ENCODE data around the gene NOLC1. TPM values are rescaled to one million over a fixed set of nuclear protein-coding genes. Genes with fewer than 3 reads are reported as not detected.

NOLC1 gene
- total and polyA plus RNA-seq, 7 experiments from 2014 or later: 45.1 to 98.5 (median 58.8) TPM

DNA sequence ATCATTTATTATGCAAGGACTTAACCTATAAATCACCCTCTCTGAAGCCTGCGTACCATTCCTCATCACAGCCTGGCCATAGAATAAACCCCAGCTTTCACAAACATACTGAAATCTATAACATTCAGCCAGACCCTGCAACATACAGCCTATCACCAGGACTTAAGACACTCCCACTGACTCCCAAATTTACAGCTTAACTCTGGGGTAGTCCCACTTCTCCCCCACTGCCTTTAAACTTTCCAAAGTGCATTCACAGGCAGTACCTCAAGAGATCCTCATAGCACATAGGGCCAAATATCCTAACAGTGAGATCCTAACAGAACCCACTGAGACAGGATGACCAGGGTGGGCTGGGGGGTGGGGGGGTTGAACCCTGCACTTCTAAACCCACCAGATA is 35.5 kb upstream of the NOLC1 start:
- H3K4me3 Mint-ChIP-seq: peak overlapping the region; percentile 84 to 97 (median 92)
- peak overlapping the region; percentile 90 for H3K4me3 ChIP-seq (ENCODE audit: low read length)

DNA sequence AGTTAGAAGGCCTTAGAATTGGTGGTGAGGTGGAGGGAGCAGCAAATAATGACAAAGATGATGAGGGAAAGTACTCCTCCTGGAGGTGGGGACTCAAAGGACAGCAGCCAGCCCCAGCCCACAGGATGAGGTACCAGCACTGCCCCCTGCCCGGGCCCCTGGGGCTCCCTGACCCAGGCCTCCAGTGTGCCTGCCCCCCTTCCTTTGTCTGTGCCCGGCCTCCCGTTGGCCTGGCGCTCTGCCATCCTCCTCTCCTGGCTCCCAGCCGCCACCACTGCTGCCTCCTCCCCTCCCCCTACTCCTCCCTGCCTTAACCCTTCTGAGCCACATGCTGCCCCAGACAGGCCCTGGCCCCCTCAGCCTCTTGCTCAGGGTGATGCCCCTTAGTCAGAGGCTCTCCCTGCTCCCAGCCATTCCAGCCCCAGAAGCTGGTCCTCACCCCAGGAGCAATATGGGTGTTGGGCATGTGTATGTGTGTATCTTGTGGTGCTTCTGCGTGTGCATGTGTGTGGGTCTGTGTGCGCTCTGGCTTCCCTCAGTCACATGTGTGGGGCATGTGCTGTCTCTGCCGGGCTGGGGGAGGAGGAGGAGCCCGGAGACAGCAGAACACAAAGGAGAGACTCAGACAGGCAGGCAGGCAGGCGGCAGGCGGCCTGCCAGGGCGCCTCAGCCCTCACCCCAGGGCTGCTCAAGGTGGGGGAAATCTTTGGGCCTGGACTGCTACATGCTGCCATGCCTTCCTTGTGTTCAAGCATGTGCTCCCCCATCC is 34.6 kb upstream of the NOLC1 start:
- CTCF ChIA-PET: interaction anchor here (1.0 to 1.2 kb wide), 2 partner anchors 13 to 108 kb away, joined by 3 to 5 read pairs; no protein-coding TSS in a partner anchor

More for the DNA sequence above, 35.5 kb upstream of the NOLC1 start:
- H3K9me3 ChIP-seq (ENCODE audit: control insufficient read depth in 2 of 3, low read length in 3 of 3): no peaks in the 10 kb centered on the region
- peaks cover 55 to 64% of the 10 kb centered on the region in 2 donors for H3K4me1 ChIP-seq (ENCODE audit: control insufficient read depth in 2 of 2, insufficient read depth in 2 of 2, low read length in 2 of 2)
- intact Hi-C loops (cut with micrococcal nuclease): loop anchor here in 1 of 2 donors (1.0 to 5.0 kb wide), 6 partner anchors 51 to 526 kb away; partner anchors contain the start of genes GBF1, HPS6, OGA and SUFU
- Mint-ChIP-seq H3K36me3 (peaks cover 0 to 11% (median 0%) of the 10 kb centered on the region in 5 donors), H3K27me3 (no peaks in the 10 kb centered on the region), H3K4me1 (peaks cover 54 to 76% (median 70%) of the 10 kb centered on the region in 7 donors), H3K27ac (peak overlapping the region; percentile 80 to 98 (median 93)), H3K9me3 (no peaks in the 10 kb centered on the region)
- ChIA-PET POLR2A (interaction anchor here (0.6 to 2.6 kb wide), 5 partner anchors 14 to 275 kb away, joined by 3 to 10 read pairs (median 5); partner anchors contain the start of genes NOLC1 and PPRC1), CTCF (interaction anchor here (1.0 to 1.8 kb wide), 2 partner anchors 12 to 107 kb away, joined by 3 to 4 read pairs; no protein-coding TSS in a partner anchor)
- ATAC-seq (no peak), DNase-seq (no peak)
- peaks cover 0 to 3% (median 0%) of the 10 kb centered on the region in 3 experiments for H3K36me3 ChIP-seq (ENCODE audit: control insufficient read depth in 2 of 3, insufficient read depth in 3 of 3, low read length in 3 of 3)
- H3K27ac ChIP-seq (ENCODE audit: low read depth, low read length): peak overlapping the region; percentile 97
- no peaks in the 10 kb centered on the region for H3K27me3 ChIP-seq (ENCODE audit: control insufficient read depth in 2 of 2, insufficient read depth in 2 of 2, low read length in 2 of 2)

DNA sequence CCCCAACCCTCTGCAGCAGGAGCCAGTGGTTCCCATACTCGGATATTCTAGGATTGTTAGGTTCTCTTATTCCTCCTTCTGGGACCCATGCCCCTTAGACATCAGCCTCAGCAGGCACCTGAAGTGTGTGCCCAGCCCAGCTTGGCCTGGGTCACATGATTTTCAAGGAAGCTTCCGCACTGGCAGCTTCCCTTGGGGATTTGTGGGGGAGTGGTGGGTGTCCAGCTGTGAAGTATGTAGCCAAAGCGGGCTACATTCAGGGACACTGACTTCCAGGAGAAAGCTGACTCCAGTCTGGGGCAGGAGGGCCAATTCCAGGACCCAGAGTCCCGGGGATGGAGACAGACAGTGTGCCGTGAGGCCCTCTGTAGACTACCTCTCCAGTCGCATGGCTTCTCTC is 33.3 kb upstream of the NOLC1 start:
- H3K36me3 Mint-ChIP-seq: peaks cover 0 to 6% (median 0%) of the 10 kb centered on the region in 5 donors
- no peaks in the 10 kb centered on the region for H3K9me3 ChIP-seq (ENCODE audit: control insufficient read depth in 2 of 3, low read length in 3 of 3)
- H3K27me3 Mint-ChIP-seq: no peaks in the 10 kb centered on the region
- intact Hi-C loops (cut with micrococcal nuclease): loop anchor here (1.0 to 5.0 kb wide), 4 partner anchors 302 to 525 kb away; partner anchors contain the start of genes TRIM8 (in 2 of the 2) and OGA (in 1 of the 2)
- ChIA-PET POLR2A (interaction anchor here (0.7 to 1.8 kb wide), 13 partner anchors 8 to 527 kb away, joined by 3 to 15 read pairs (median 5); partner anchors contain the start of genes ACTR1A, HPS6, NOLC1 and OGA), CTCF (interaction anchor here (0.7 to 1.2 kb wide), 4 partner anchors 12 to 314 kb away, joined by 3 to 6 read pairs (median 4); partner anchors contain the start of gene PPRC1)
- peak overlapping the region; percentile 90 for H3K4me3 ChIP-seq (ENCODE audit: low read length)
- peaks cover 42 to 49% of the 10 kb centered on the region in 2 donors for H3K4me1 ChIP-seq (ENCODE audit: control insufficient read depth in 2 of 2, insufficient read depth in 2 of 2, low read length in 2 of 2)
- no peaks in the 10 kb centered on the region for H3K27me3 ChIP-seq (ENCODE audit: control insufficient read depth in 2 of 2, insufficient read depth in 2 of 2, low read length in 2 of 2)
- H3K27ac Mint-ChIP-seq: peak overlapping the region; percentile 80 to 98 (median 94)
- peak overlapping the region; percentile 84 to 98 (median 93) for H3K4me3 Mint-ChIP-seq
- peaks cover 0 to 3% (median 0%) of the 10 kb centered on the region in 3 experiments for H3K36me3 ChIP-seq (ENCODE audit: control insufficient read depth in 2 of 3, insufficient read depth in 3 of 3, low read length in 3 of 3)
- no peak for DNase-seq
- no peaks in the 10 kb centered on the region for H3K9me3 Mint-ChIP-seq
- peaks cover 36 to 70% (median 60%) of the 10 kb centered on the region in 7 donors for H3K4me1 Mint-ChIP-seq
- no peak for ATAC-seq
- peak overlapping the region; percentile 97 for H3K27ac ChIP-seq (ENCODE audit: low read depth, low read length)

More for the DNA sequence above, 34.6 kb upstream of the NOLC1 start:
- DNase-seq (peak; percentile 36 to 80 (median 69)), ATAC-seq (peak; percentile 55)
- Mint-ChIP-seq H3K4me3 (peak overlapping the region; percentile 84 to 98 (median 93)), H3K9me3 (no peaks in the 10 kb centered on the region), H3K36me3 (peaks cover 0 to 11% (median 0%) of the 10 kb centered on the region in 5 donors), H3K4me1 (peaks cover 48 to 76% (median 66%) of the 10 kb centered on the region in 7 donors), H3K27ac (peak overlapping the region; percentile 80 to 98 (median 94)), H3K27me3 (no peaks in the 10 kb centered on the region)
- Histone ChIP-seq H3K4me1 (ENCODE audit: control insufficient read depth in 2 of 2, insufficient read depth in 2 of 2, low read length in 2 of 2) (peaks cover 54 to 62% of the 10 kb centered on the region in 2 donors), H3K36me3 (ENCODE audit: control insufficient read depth in 2 of 3, insufficient read depth in 3 of 3, low read length in 3 of 3) (peaks cover 0 to 3% (median 0%) of the 10 kb centered on the region in 3 experiments), H3K27ac (ENCODE audit: low read depth, low read length) (peak overlapping the region; percentile 97), H3K4me3 (ENCODE audit: low read length) (peak overlapping the region; percentile 90), H3K9me3 (ENCODE audit: control insufficient read depth in 2 of 3, low read length in 3 of 3) (no peaks in the 10 kb centered on the region), H3K27me3 (ENCODE audit: control insufficient read depth in 2 of 2, insufficient read depth in 2 of 2, low read length in 2 of 2) (no peaks in the 10 kb centered on the region)
- intact Hi-C loops (cut with micrococcal nuclease): loop anchor here in 1 of 2 donors (1.0 to 5.0 kb wide), 6 partner anchors 52 to 525 kb away; partner anchors contain the start of genes GBF1, HPS6, OGA and SUFU
- POLR2A ChIA-PET: interaction anchor here (0.6 to 2.6 kb wide), 9 partner anchors 9 to 498 kb away, joined by 3 to 15 read pairs (median 6); partner anchors contain the start of genes HPS6, NOLC1, OGA and PPRC1

DNA sequence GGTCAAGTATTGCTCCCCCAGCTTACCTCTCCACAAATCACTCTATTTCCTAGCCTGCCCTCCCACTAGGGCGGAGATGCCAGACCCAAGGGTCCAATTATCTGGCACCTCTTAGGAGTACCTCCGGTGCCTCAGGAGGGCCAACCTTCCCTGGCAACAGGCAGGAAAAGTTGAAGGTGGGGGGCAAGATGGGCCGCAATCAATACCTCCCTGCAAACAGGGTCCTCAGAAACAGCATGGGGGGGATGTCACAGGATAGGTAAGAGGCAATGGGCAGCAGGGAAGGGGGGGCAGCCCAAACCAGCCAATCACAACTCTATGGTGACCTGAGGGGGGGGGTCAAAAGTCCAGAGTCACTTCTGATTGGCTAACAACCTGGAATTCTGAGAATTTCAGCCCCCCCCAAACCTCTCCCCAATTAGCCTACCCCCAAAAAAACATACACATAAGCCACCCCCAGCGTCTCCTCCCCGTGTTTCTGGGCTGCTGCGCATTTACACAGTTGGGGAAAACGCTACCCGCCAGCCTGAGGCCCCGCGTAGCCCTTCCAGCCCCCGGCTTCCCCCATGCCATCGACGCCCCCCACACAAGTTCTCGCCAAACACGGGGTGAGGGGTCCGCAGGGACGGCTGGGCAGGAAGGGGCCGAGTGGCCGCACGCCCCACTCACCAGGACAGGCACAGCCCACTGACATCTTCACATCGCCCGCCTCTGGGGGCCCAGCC is 32.6 kb upstream of the NOLC1 start:
- Mint-ChIP-seq H3K36me3 (peaks cover 0 to 6% (median 0%) of the 10 kb centered on the region in 5 donors), H3K4me3 (peak overlapping the region; percentile 84 to 98 (median 93)), H3K27ac (peak overlapping the region; percentile 80 to 98 (median 94)), H3K9me3 (no peaks in the 10 kb centered on the region), H3K4me1 (peaks cover 36 to 70% (median 59%) of the 10 kb centered on the region in 7 donors), H3K27me3 (no peaks in the 10 kb centered on the region)
- POLR2A ChIA-PET: interaction anchor here (0.7 to 1.8 kb wide), 11 partner anchors 9 to 526 kb away, joined by 3 to 15 read pairs (median 4); partner anchors contain the start of genes ACTR1A, HPS6, OGA and PPRC1
- intact Hi-C loops (cut with micrococcal nuclease): loop anchor here (1.0 to 5.0 kb wide), 7 partner anchors 13 to 525 kb away; partner anchors contain the start of genes NOLC1 (in 2 of the 2), OGA (in 2 of the 2) and TRIM8 (in 2 of the 2)
- CTCF ChIA-PET: interaction anchor here (1.0 to 1.2 kb wide), 2 partner anchors 13 to 314 kb away, joined by 4 to 6 read pairs; partner anchors contain the start of gene PPRC1
- peaks cover 0 to 3% (median 0%) of the 10 kb centered on the region in 3 experiments for H3K36me3 ChIP-seq (ENCODE audit: control insufficient read depth in 2 of 3, insufficient read depth in 3 of 3, low read length in 3 of 3)
- peak overlapping the region; percentile 97 for H3K27ac ChIP-seq (ENCODE audit: low read depth, low read length)
- no peaks in the 10 kb centered on the region for H3K9me3 ChIP-seq (ENCODE audit: control insufficient read depth in 2 of 3, low read length in 3 of 3)
- ATAC-seq: peak; percentile 9
- H3K27me3 ChIP-seq (ENCODE audit: control insufficient read depth in 2 of 2, insufficient read depth in 2 of 2, low read length in 2 of 2): no peaks in the 10 kb centered on the region
- peak in 6 of 9 donors; percentile 38 to 53 (median 49) for DNase-seq
- peaks cover 41 to 47% of the 10 kb centered on the region in 2 donors for H3K4me1 ChIP-seq (ENCODE audit: control insufficient read depth in 2 of 2, insufficient read depth in 2 of 2, low read length in 2 of 2)
- peak overlapping the region; percentile 90 for H3K4me3 ChIP-seq (ENCODE audit: low read length)

DNA sequence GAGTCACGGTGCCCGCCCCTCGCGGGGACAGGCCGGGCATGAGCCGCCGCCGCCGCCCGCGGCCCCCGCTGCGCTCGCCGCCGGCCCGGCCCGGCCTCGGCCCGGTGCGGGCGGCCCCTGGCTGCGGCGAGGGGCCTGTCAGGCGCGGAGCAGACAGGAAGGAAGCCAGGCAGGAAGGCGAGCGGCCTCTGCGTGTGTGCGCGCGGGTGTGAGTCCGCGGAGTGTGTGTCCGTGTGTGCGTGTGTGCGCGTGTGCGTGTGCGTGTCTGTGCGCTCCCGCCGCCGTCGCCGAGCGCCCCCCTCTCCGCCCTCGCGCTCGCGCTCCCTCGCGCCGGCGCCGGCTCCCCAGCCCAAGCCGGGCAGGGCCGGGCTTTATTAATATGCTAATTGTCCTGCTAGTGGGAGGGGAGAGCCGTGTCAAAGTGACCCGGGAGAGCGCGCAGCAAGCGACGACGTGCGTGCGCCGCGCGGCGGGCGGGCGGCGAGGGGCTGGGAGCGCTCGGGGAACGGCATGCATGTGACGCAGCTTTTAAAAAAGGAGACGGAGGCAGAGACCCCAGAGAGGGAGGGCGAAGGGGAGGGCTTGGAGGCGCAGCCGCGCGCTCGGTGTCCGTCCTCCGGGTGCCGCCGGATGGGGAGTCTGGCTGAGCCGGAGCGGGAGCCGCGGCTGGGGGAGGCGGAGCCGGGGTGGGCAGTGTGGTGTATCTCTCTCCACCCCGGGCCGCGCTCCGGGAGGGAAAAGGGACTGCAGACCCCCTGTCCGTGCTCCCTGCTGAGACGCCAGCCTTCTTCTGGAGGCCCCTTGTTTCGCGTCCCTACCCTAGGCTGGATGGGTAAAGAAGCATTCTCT is 31.8 kb upstream of the NOLC1 start, which contains the start of gene LDB1:
TSS of gene LDB1 (minus strand) at position 227 of the 849 bp plus-strand sequence. CDS start 258 bp downstream, outside the sequence.
- Mint-ChIP-seq H3K27me3 (no peaks in the 10 kb centered on the region), H3K4me3 (peak within 1 kb of the TSS; percentile 88 to 98 (median 94)), H3K27ac (peak within 1 kb of the TSS; percentile 80 to 98 (median 94)), H3K36me3 (peaks cover 0 to 3% (median 0%) of the 10 kb centered on the region in 5 donors), H3K4me1 (peaks cover 36 to 65% (median 57%) of the 10 kb centered on the region in 7 donors), H3K9me3 (no peaks in the 10 kb centered on the region)
- POLR2A ChIA-PET: interaction anchor here (0.6 to 1.9 kb wide), 6 partner anchors 7 to 630 kb away, joined by 3 to 10 read pairs (median 3); partner anchors contain the start of gene PPRC1
- Histone ChIP-seq H3K36me3 (ENCODE audit: control insufficient read depth in 2 of 3, insufficient read depth in 3 of 3, low read length in 3 of 3) (peaks cover 0 to 3% (median 0%) of the 10 kb centered on the region in 3 experiments), H3K27ac (ENCODE audit: low read depth, low read length) (peak within 1 kb of the TSS; percentile 97), H3K9me3 (ENCODE audit: control insufficient read depth in 2 of 3, low read length in 3 of 3) (no peaks in the 10 kb centered on the region), H3K4me3 (ENCODE audit: low read length) (peak within 1 kb of the TSS; percentile 90), H3K27me3 (ENCODE audit: control insufficient read depth in 2 of 2, insufficient read depth in 2 of 2, low read length in 2 of 2) (no peaks in the 10 kb centered on the region), H3K4me1 (ENCODE audit: control insufficient read depth in 2 of 2, insufficient read depth in 2 of 2, low read length in 2 of 2) (peaks cover 40 to 43% of the 10 kb centered on the region in 2 donors)
- ATAC-seq (peak; percentile 70), DNase-seq (peak; percentile 51 to 74 (median 67))
- CTCF ChIA-PET: interaction anchor here (2.8 kb wide), 1 partner anchor 12 kb away, joined by 12 read pairs; the partner anchor contains the start of gene PPRC1
- intact Hi-C loops (cut with micrococcal nuclease): loop anchor here (1.0 kb wide), 3 partner anchors 12 to 302 kb away; partner anchors contain the start of genes NOLC1 (in 2 of the 2) and OGA (in 1 of the 2)

All from naive thymus-derived CD4-positive, alpha-beta T cell (primary cell).